Measurements from ENCODE around the gene NEK7.

Gene NEK7

DNA sequence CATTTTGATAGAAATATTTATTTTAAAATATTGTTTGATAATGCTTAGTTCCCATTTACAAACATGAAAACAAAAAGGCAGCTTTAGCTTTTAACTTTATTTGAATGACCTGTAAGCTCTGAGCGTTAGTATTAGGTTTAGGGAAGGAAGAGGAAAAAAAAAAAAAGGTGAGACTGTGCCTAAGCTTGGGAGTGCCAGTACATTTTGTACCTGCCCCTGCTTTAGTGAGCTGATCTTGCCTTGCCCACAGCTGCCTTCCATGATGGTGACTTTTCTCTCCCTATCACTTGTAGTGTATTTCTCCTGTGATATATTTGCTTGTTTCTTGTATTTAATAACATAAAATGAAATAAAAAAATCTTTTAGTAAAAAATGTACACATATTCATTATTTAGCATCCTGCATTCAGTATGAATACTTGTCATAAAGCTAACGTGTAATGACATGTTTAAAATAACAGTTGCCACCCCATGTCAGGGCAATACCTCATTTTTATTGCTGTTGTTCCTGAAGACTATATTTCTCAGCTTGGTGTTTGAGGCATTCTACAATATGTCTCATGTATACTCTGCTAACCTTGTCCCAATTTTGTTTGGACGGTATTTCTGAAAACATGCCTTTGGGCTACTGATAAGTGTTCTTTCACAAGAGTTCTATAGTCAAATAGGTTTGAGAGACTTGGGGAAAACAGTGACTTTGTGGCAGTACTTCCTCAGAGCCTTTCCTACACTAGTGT, 76.3 kb downstream of the NEK7 start:
- DNase-seq: no peak
- in situ Hi-C loops (cut with HindIII; ENCODE audit: low pct_ligation_motif_present, low pct_unique_long_range_greater_than_20kb, low sequenced_read_pairs): no loop called here

DNA sequence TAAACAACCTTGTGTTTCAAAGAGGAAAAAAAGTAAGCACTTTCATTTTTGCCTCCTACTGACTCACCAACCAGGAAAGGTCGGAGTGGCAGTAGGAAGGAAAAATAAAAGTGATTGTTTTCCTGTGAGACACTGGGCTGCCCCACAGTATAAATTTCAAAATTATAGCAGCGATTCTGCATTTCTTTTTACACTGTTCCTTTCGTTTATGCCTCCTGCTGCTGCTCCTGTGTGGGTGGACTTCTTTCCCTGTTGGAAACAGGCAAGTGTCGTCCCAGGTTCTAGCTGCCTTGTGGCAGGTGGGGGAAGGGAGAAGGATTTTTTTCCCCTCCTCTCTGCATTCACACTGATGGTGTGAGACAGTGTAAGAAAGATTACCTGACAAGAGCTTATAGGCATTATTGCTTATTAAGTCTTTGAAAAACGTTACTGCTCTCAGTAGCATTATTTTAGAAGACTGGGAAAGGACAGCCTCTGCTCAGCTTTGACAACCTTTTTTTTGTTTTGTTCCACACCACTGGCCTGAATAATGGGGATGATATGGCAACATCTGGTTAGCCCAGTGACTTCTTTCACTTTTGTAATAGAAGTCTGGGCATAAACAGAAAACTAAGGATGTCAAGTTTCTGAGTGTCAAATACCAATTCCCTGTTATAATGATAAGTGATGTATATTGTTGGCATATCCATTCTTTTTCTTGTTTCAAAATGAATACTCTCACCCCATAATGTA, 77.9 kb downstream of the NEK7 start:
- peak; percentile 66 for DNase-seq
- in situ Hi-C loops (cut with HindIII; ENCODE audit: low pct_ligation_motif_present, low pct_unique_long_range_greater_than_20kb, low sequenced_read_pairs): no loop called here

DNA sequence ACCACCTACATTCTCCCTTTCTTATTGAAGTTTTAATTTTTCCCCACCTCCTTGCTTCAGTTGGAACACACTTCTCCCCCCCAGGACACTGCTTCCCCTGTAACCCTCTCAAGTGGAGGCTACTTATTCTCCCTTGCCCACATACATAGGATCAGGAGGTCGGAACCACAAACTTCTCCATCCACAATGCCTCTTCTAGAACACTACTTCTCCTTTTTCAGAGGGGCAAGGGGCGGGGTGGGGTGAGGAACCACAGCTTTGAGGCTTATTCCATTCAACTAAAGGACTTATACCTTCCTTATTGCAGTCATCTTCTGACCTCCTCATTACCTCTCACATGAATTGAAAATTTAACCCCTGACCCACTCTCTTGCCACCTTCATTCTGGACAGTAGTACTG, 81.3 kb downstream of the NEK7 start:
- no peak for DNase-seq

DNA sequence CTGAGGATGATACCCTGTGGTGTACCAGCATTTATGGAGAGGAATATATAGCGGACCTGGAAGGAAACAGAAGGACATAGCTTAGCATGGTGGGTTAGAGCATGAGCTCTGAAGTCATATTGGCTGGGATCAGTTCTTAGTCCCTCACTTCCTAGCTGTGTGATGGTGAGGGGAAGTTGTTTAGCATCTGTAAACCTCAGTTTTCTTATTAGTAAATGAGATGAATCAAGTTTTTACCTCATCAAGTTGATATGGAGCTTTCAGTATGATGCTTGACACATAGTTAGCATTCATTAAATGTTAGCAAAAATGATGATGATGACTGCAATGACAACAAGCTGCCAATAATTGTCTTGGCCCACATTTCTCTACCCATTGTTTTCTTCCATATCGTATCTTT, 84.8 kb downstream of the NEK7 start:
- in situ Hi-C loops (cut with HindIII; ENCODE audit: low pct_ligation_motif_present, low pct_unique_long_range_greater_than_20kb, low sequenced_read_pairs): no loop called here
- DNase-seq: no peak

More for the DNA sequence above, 81.3 kb downstream of the NEK7 start:
- in situ Hi-C loops (cut with HindIII; ENCODE audit: low pct_ligation_motif_present, low pct_unique_long_range_greater_than_20kb, low sequenced_read_pairs): no loop called here

DNA sequence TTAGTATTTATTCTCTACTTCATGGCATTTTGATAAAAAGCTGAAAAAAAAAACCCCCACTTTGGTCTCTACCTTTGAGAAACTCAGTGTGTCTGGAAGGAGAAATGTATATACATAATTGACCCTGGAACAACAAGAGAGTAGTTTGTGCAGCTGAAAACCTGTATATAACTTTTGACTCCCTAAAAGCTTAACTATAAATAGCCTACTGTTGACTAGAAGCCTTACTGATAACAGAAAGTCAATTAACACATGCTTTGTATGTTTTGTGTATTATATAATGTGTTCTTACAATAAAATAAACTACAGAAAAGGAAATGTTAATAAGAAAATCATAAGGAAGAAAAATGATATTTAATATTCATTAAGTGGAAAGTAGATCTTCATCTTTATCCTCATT, 88.0 kb downstream of the NEK7 start:
- in situ Hi-C loops (cut with HindIII; ENCODE audit: low pct_ligation_motif_present, low pct_unique_long_range_greater_than_20kb, low sequenced_read_pairs): no loop called here
- DNase-seq: no peak

DNA sequence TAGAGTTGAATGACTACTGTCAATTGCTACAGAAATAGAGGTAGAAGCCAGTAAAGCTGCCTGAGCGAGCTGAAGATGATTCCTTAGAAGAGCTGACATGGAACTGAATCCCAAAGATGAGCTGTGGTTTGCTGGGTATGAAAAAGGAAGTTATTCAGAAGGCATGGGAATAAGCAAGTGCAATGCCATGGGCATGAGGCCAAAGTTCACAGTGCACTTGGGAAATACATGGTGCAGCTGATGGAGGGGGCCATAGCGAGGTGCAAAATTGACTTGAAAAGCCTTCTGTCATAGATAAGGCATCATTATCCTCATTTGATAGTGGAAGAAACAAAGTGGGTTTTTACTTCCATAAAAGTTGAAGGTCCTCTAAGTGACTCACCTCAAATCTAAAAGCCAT, 88.6 kb downstream of the NEK7 start:
- in situ Hi-C loops (cut with HindIII; ENCODE audit: low pct_ligation_motif_present, low pct_unique_long_range_greater_than_20kb, low sequenced_read_pairs): no loop called here
- no peak for DNase-seq

DNA sequence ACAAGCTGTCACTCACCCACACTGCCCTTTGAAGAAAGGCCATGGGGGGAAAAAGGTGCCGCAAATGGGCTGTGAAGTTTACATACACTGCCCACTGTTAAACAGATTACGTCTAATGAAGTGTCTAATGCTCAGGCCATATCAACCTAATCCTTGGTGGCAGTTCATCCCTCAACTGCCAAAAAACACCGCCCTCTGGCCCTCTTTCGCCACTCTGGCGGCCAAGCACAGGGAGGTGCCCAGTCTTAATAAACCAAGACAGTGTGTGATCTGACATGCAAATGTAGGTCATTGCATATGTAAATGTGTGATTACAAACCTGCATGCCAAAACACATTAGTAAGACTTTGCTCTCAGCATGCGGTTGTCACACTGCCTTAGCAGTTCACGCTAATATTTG, 89.5 kb downstream of the NEK7 start:
- in situ Hi-C loops (cut with HindIII; ENCODE audit: low pct_ligation_motif_present, low pct_unique_long_range_greater_than_20kb, low sequenced_read_pairs): no loop called here
- no peak for DNase-seq

DNA sequence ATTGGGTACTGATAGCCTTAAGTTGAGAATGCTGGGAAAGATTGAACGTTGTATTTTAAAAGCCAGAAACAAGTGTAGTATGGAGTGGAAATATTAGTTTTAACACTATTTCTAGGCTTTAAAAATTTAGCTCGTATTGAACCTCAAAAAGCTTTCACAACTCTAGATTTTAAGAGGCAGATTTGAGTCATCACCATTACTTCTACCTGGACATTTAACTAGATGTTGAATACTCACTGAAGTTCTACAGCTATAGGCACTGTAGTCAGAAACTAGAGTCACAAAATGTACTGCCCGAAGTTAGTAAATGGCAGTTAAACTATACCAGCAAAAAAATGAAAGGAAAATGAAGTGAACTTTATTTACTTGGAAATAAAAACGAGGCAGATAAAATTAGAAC, 96.5 kb downstream of the NEK7 start:
- DNase-seq: no peak
- in situ Hi-C loops (cut with HindIII; ENCODE audit: low pct_ligation_motif_present, low pct_unique_long_range_greater_than_20kb, low sequenced_read_pairs): no loop called here

DNA sequence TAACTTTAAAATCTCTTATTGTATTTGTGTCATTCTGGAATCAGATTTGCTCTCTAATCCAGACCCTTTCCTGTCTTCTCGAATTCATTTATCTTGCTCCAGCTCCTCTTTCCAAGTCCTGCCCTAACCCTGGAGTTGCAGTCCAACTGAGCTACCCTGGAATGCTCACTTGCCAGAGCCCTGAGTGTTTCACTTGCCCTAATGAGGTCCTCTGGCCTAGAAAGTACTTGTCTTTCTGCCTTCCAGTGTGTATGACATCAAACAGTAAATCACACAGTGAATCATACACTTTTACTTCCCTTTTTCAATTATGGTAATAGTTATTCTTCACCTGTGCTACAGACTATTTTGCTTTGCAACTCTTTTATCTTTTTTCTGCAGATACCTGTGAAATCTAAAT, 96.9 kb downstream of the NEK7 start:
- in situ Hi-C loops (cut with HindIII; ENCODE audit: low pct_ligation_motif_present, low pct_unique_long_range_greater_than_20kb, low sequenced_read_pairs): no loop called here
- peak; percentile 21 for DNase-seq

DNA sequence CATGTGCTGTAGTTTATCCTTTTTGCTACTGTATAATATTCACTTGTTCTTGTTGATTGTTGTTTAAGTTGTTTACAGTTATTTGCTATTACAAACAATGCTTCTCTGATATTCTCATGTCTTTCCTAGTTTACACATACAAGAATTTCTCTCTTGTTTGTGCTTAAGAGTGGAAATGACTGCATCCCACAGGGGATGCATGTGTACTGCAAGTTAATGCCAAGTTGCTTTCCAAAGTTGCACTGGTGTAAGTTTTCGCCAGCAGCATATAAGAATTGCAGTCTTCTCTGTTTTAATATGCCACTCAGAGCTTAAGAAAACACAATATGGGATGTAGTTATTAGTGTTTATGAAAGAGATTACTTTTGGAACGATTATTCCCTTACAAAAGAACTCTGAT, 97.7 kb downstream of the NEK7 start:
- in situ Hi-C loops (cut with HindIII; ENCODE audit: low pct_ligation_motif_present, low pct_unique_long_range_greater_than_20kb, low sequenced_read_pairs): no loop called here
- DNase-seq: no peak

DNA sequence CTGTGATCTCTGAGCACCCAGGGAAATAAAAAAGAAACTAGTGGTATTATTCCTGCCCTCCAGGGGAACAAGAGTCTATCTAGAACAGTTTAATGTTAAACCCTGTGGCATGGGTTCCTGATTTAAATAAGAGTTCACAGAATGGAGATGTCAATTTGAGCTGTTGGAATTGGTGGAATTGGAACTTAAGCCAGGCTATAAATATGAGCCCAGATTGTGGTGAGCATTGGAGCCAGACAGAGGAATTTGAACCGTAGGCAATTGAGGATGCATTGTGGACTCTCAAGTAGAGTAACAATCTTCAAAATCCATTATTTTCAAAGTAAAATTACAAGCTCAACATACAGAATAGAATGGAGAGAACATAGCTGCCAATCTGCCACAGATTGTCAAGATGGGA, 98.2 kb downstream of the NEK7 start:
- no peak for DNase-seq
- in situ Hi-C loops (cut with HindIII; ENCODE audit: low pct_ligation_motif_present, low pct_unique_long_range_greater_than_20kb, low sequenced_read_pairs): no loop called here

DNA sequence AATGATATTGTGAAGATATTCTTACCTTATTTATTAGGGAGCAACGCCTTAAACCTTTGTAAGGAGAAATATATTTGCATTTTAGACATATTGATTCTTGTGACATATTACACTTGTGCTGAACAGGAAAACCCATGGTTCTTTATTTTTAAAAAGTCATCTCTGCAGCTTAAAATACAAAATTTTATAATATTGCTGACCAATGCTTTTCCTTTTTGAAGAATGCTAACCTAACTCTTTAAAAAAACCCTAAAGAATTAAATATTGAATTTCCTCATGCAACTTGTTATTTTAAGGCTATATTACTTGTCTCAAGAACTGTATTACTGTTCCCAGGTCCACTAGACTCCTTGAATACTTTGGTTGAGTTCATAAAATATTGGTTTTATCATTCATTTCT, 99.0 kb downstream of the NEK7 start:
- no peak for DNase-seq
- in situ Hi-C loops (cut with HindIII; ENCODE audit: low pct_ligation_motif_present, low pct_unique_long_range_greater_than_20kb, low sequenced_read_pairs): no loop called here

DNA sequence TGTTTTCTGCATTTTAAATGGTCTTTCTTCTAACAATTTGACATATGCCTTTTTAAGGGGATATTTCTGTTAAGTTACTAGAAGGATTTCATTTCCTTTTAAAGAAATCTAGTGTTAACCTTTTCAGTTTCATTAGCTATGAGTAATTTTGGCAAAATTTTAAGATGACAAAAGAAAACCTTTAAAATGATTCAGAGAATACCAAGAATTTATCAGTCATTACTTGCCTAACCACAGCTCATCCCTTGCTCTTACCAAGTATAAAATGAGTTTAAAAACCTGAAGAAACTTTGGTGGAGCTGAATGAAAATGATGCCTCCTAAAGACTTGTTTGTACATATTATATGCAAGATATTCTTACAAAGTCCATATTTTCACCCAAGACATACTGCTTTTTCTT, 101.7 kb downstream of the NEK7 start:
- in situ Hi-C loops (cut with HindIII; ENCODE audit: low pct_ligation_motif_present, low pct_unique_long_range_greater_than_20kb, low sequenced_read_pairs): no loop called here
- DNase-seq: peak; percentile 31

DNA sequence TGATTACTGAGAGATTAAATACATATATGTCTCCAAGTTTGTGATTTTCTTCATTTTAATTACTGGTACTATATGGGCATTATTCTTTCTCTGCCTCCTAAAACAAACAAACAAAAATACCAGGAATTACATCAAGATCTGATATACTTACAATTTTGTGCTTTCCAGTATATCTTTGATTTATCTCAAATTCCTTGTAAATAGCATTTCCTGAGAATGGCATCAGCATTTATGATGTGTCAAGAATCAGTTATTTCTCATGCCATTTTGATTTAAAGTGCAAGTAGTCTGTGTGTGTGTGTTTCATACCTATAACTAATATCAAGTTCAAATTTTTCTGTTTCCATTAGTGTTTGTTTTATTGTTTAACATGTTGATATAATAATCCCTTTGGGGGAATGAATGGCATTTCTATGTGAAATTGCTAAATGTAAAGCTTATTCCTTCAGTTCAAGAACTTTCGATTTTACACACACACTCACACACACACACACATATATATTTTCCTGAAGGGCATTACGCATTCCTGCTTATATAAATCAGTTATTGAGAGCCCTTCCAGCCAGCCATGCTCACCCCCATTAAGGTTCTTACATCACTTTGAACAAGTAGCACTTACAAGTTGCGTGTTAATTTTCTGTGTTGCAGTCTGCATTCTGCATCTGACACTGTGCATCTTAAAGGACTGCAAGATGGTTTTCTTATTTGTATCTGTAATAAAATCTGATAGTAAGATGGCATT, 102.7 kb downstream of the NEK7 start:
- DNase-seq: no peak
- in situ Hi-C loops (cut with HindIII; ENCODE audit: low pct_ligation_motif_present, low pct_unique_long_range_greater_than_20kb, low sequenced_read_pairs): no loop called here

DNA sequence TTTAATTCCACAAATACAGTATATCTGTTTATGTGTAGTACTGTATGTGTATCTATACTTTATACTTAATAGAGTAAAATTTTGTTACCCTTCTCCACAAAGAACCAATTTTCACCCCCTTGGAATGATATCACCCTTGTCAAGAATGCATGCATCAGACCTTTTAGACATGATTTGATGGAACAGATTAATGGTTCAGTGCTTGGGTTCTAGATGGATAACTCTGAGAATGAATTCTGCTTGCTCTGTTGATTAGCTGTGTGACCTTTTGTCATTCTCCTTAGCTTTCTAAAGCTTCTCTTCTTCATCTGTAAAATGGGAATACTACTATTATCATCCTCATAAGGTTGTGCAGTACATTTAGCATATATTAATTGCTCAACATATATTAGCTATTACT, 105.1 kb downstream of the NEK7 start:
- in situ Hi-C loops (cut with HindIII; ENCODE audit: low pct_ligation_motif_present, low pct_unique_long_range_greater_than_20kb, low sequenced_read_pairs): no loop called here
- DNase-seq: no peak

DNA sequence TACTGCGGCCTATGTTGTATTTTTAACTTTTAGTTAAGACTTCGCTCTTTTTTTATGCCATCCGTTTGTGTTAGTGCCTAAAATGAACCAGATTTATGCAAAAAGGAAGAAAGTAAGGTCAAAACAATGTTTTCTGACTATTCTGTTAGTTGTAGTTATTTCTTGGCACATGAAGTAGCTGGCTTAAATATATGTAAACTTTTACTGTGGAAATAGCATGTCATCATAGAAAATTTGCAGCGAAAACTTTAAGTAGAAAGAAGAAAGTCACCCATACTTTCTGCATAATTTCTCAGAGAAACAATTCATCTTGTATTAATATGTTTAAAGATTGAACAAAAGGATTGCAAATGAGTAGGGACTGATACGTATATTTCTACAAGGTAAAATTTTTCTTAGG, 106.4 kb downstream of the NEK7 start:
- in situ Hi-C loops (cut with HindIII; ENCODE audit: low pct_ligation_motif_present, low pct_unique_long_range_greater_than_20kb, low sequenced_read_pairs): no loop called here

DNA sequence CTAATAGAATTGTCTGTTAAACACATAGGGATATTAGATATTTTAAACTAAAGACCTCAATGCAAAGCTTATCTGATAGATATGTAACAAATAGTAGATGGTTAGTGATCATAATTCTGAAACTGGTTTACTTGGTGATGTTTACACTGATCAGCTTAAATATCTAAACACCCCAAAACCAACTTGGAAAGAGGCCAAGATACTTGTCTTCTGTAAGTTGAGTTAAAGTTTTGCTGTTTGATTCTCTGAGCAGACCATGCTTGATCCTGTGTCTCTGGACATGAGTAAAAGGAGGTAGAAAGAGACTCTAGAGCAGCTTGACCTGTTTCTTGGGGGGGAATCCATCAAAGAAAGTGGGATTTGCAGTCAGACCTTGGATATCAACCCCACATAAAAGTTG, 107.5 kb downstream of the NEK7 start:
- in situ Hi-C loops (cut with HindIII; ENCODE audit: low pct_ligation_motif_present, low pct_unique_long_range_greater_than_20kb, low sequenced_read_pairs): no loop called here
- no peak for DNase-seq

More for the DNA sequence above, 106.4 kb downstream of the NEK7 start:
- no peak for DNase-seq

DNA sequence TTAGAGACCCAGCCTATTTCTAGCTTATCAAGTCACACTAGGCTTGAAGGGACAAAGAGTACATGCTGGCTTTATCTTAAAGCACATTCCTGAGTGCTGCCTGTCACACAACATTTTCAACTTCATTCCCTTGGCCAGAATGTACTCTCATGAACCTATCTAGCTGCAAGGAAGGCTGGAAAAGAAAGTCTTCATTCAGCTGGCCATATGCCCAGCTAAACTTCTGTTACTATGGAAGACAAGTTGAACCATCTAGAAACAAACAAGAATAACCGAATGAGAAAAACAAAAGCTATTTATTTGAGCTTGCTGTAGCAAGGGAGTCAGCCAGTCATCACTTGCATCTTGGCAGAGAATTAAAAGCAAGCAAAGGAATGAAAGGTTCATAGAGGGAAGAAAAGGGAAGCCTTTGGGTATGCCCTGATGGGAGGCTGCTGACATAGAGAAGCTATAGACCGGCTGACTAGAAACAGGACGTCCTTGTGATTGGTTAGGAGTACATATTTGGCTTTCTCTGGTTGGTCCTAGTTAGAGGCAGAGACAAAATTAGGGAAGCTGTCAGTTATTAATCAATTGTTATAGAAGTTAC, 108.4 kb downstream of the NEK7 start:
- in situ Hi-C loops (cut with HindIII; ENCODE audit: low pct_ligation_motif_present, low pct_unique_long_range_greater_than_20kb, low sequenced_read_pairs): no loop called here
- no peak for DNase-seq

DNA sequence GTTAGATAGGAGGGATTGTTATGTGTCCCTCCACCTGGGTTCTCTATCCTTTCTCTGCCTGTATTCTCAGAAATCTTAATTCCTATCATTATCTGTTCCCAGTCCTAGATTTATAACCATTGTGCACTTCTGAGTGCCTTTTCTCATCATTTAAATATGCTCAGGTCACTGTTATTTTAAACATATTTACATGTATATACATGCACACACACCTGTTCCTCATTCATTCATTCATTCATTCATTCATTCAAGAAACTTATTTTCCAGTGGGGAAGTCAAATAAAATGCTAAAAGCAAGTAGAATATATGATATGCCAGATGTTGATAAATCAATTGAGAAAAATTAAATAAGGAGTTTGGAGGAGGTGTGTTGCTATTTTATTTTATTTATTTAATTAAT, 110.3 kb downstream of the NEK7 start:
- DNase-seq: no peak
- in situ Hi-C loops (cut with HindIII; ENCODE audit: low pct_ligation_motif_present, low pct_unique_long_range_greater_than_20kb, low sequenced_read_pairs): no loop called here

Measured in ACHN (cell line).